CD14-positive monocyte (primary cell): Measurements from ENCODE around the gene ZNF536. TPM values are rescaled to one million over a fixed set of nuclear protein-coding genes. Genes with fewer than 3 reads are reported as not detected.

Experiments
- DNase-seq, 3 donors: peaks; one replicate each; pipeline ENCODE4 v3.0.0-alpha.2; 2011 to 2022
- H2AFZ ChIP-seq: 2 replicates; pipeline ENCODE4 v1.6.0; 2012; ENCODE audit warnings: mild to moderate bottlenecking, low read depth, low read length, inconsistent platforms; ENCODE audit not compliant: insufficient read depth, poor library complexity, severe bottlenecking
- H3K27ac ChIP-seq, 2 donors: 1 replicate in 1 of 2; 2 replicates in 1 of 2; pipeline ENCODE4 v1.5.1; 2012 to 2013; ENCODE audit warnings: low read length in 2 of 2, control low read depth in 1 of 2, inconsistent platforms in 1 of 2, low read depth in 1 of 2, mild to moderate bottlenecking in 1 of 2
- H3K27me3 ChIP-seq, 2 donors: one replicate each; pipeline versions ENCODE4 v1.6.0 to v1.6.1; 2011 to 2013; ENCODE audit warnings: low read length in 2 of 2; ENCODE audit not compliant: control insufficient read depth in 2 of 2, insufficient read depth in 2 of 2
- H3K36me3 ChIP-seq, 2 donors: replicated peaks in 1 of 2; 1 replicate in 1 of 2; 2 replicates in 1 of 2; pipeline versions ENCODE4 v1.5.1 to v1.6.1; 2012 to 2013; ENCODE audit warnings: low read length in 2 of 2, control low read depth in 1 of 2, inconsistent platforms in 1 of 2, mild to moderate bottlenecking in 1 of 2; ENCODE audit not compliant: insufficient read depth in 2 of 2, control insufficient read depth in 1 of 2
- H3K4me1 ChIP-seq, 2 donors: 1 replicate in 1 of 2; 2 replicates in 1 of 2; pipeline versions ENCODE4 v1.5.1 to v1.6.1; 2012 to 2013; ENCODE audit warnings: low read length in 2 of 2, control low read depth in 1 of 2, inconsistent platforms in 1 of 2, mild to moderate bottlenecking in 1 of 2, moderate library complexity in 1 of 2; ENCODE audit not compliant: insufficient read depth in 2 of 2, control insufficient read depth in 1 of 2
- H3K4me2 ChIP-seq: replicated peaks from 2 replicates; pipeline ENCODE3; 2012; ENCODE audit warnings: low read length, moderate library complexity, mild to moderate bottlenecking; ENCODE audit not compliant: poor library complexity, severe bottlenecking; ENCODE audit errors: extremely low read depth
- H3K4me3 ChIP-seq, 3 experiments: fragments of 200-600 bp in 1 of 3; sonication (generic) in 1 of 3; replicated peaks in 1 of 3; 1 replicate in 2 of 3; 2 replicates in 1 of 3; pipeline ENCODE4 v1.5.1; 2011 to 2013; ENCODE audit warnings: low read length in 3 of 3, mild to moderate bottlenecking in 3 of 3, control low read depth in 2 of 3, low read depth in 2 of 3, inconsistent platforms in 1 of 3, moderate library complexity in 1 of 3
- H3K79me2 ChIP-seq: 2 replicates; pipeline ENCODE4 v1.6.0; 2012; ENCODE audit warnings: mild to moderate bottlenecking, control low read depth, inconsistent platforms, low read length, moderate library complexity; ENCODE audit not compliant: insufficient read depth
- H3K9ac ChIP-seq: 2 replicates; pipeline ENCODE4 v1.6.0; 2017; ENCODE audit warnings: low read length, mild to moderate bottlenecking; ENCODE audit not compliant: insufficient read depth, poor library complexity, severe bottlenecking
- H3K9me3 ChIP-seq, 2 donors: replicated peaks in 1 of 2; 1 replicate in 1 of 2; 2 replicates in 1 of 2; pipeline versions ENCODE4 v1.5.1 to v1.6.1; 2012 to 2013; ENCODE audit warnings: low read length in 2 of 2, control low read depth in 1 of 2; ENCODE audit not compliant: control insufficient read depth in 1 of 2, insufficient read depth in 1 of 2
- H4K20me1 ChIP-seq: 2 replicates; pipeline ENCODE4 v1.6.0; 2012; ENCODE audit warnings: mild to moderate bottlenecking, low read length, control low read depth, moderate library complexity; ENCODE audit not compliant: insufficient read depth
- H3K27ac Mint-ChIP-seq, 7 donors: one replicate each; pipeline ENCODE4 v1.8.0; 2020; ENCODE audit warnings: mild to moderate bottlenecking in 7 of 7, mixed read lengths in 7 of 7, moderate library complexity in 6 of 7, inconsistent platforms in 2 of 7
- H3K27me3 Mint-ChIP-seq, 3 donors: one replicate each; pipeline ENCODE4 v1.8.0; 2021 to 2022; ENCODE audit warnings: low read depth in 3 of 3, mild to moderate bottlenecking in 3 of 3, mixed read lengths in 3 of 3, moderate library complexity in 3 of 3, inconsistent platforms in 1 of 3
- H3K36me3 Mint-ChIP-seq, 2 donors: one replicate each; pipeline ENCODE4 v1.8.0; 2020; ENCODE audit warnings: mixed read lengths in 2 of 2, inconsistent platforms in 1 of 2, mild to moderate bottlenecking in 1 of 2
- H3K4me1 Mint-ChIP-seq: one replicate; pipeline ENCODE4 v1.8.0; 2020; ENCODE audit warnings: mild to moderate bottlenecking, mixed read lengths
- H3K4me3 Mint-ChIP-seq, 2 donors: one replicate each; pipeline ENCODE4 v1.8.0; 2020; ENCODE audit warnings: mild to moderate bottlenecking in 2 of 2, mixed read lengths in 2 of 2, moderate library complexity in 1 of 2
- H3K9me3 Mint-ChIP-seq, 7 donors: one replicate each; pipeline ENCODE4 v1.8.0; 2020 to 2022; ENCODE audit warnings: mixed read lengths in 7 of 7, mild to moderate bottlenecking in 6 of 7, moderate library complexity in 6 of 7, inconsistent platforms in 2 of 7
- CTCF ChIP-seq: fragments of 200-600 bp; IDR thresholded peaks from one replicate; pipeline ENCODE4 v1.8.0; 2022; ENCODE audit warnings: antibody characterized with exemption, mild to moderate bottlenecking
- WGBS: methylation state at CpG from one replicate; pipeline ENCODE4 v1.1.5; 2013; ENCODE audit warnings: missing lambda C conversion rate; ENCODE audit not compliant: insufficient coverage; 5-methylcytosine and 5-hydroxymethylcytosine counted together
- intact Hi-C, 2 donors: fragments of 100-400 bp; cut with micrococcal nuclease; formaldehyde crosslinking; loops; one replicate each; pipeline versions ENCODE4 v1.15.0 to v1.15.1; 2023
- polyA plus RNA-seq, 3 donors: library from polyadenylated mRNA; depleted of rRNA in 1 of 3; unstranded in 2 of 3; stranded (reverse) in 1 of 3; fragments of 300-500 nt in 2 of 3; fragments of >200 nt in 1 of 3; fragmentation: Illumina TruSeq in 2 of 3; gene quantifications; 1 replicate in 2 of 3; 2 replicates in 1 of 3; pipeline ENCODE4 v1.2.3, GENCODE V29; 2012 to 2021

The ZNF536 gene
- polyA plus RNA-seq, 3 donors: not detected

DNA sequence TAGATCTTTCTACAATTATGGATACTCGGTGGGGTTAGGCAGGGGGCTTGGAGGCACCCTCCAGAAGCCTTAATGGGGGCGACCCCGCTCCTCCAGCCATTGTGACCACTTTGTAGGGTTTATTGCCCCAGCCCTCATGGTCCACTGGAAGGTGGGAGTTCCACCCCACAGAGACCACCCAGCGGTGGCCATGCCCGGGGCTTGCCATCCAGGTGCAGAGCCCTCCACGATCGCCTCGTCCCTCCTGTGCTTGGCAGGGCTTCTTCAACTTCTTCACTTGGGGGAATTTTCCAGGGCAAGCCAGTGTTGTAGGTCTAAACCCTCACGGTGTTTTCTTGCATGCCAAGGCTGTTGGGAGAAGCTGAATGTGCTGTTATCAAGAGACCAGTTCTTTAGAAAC is 16.1 kb downstream of the ZNF536 start:
- TF ChIP-seq CTCF: no peak
- Histone ChIP-seq H2AFZ (no peak overlapping the region), H3K36me3 (no peaks in the 10 kb centered on the region), H3K4me1 (no peaks in the 10 kb centered on the region), H3K79me2 (no peaks in the 10 kb centered on the region), H3K27ac (no peak overlapping the region), H4K20me1 (no peaks in the 10 kb centered on the region), H3K9ac (no peak overlapping the region), H3K4me3 (no peak overlapping the region), H3K4me2 (no peak overlapping the region), H3K9me3 (no peaks in the 10 kb centered on the region), H3K27me3 (no peaks in the 10 kb centered on the region)
- H3K36me3 Mint-ChIP-seq: no peaks in the 10 kb centered on the region
- no peaks in the 10 kb centered on the region for H3K4me1 Mint-ChIP-seq
- intact Hi-C loops: no loop called here
- no peak overlapping the region for H3K4me3 Mint-ChIP-seq
- DNase-seq: no peak
- H3K27me3 Mint-ChIP-seq: peaks cover 11 to 18% (median 12%) of the 10 kb centered on the region in 3 donors
- WGBS: 78% methylated on average over 3 of the region's 9 CpGs
- peaks cover 0 to 2% (median 0%) of the 10 kb centered on the region in 7 donors for H3K9me3 Mint-ChIP-seq
- H3K27ac Mint-ChIP-seq: no peak overlapping the region

DNA sequence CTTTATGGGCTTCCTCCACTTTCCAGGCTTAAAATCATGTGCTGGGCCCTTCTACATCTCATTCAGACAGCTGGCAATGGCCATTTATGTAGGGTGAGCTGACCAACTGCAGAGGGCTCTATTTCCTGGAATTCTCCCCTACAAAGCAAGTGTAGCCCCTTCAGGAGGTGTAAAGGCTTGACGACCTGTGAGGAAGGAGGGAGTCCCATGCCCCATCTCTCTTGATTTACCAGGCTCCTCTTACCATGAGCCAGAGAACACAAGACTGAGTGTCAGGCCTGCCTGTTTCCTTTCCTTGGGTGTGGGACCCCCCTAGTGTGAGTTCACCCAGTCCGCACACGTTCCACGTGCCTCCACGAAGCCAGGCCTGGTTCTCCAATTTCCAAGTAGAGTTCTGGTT is 16.6 kb downstream of the ZNF536 start:
- H3K4me3 Mint-ChIP-seq: no peak overlapping the region
- H3K9ac ChIP-seq: no peak overlapping the region
- no peak for TF ChIP-seq CTCF
- peaks cover 0 to 2% (median 0%) of the 10 kb centered on the region in 7 donors for H3K9me3 Mint-ChIP-seq
- H3K79me2 ChIP-seq: no peaks in the 10 kb centered on the region
- H3K4me3 ChIP-seq: no peak overlapping the region
- H3K27me3 Mint-ChIP-seq: peaks cover 11 to 19% (median 15%) of the 10 kb centered on the region in 3 donors
- H3K27ac ChIP-seq: no peak overlapping the region
- no peaks in the 10 kb centered on the region for H3K36me3 ChIP-seq
- H3K36me3 Mint-ChIP-seq: no peaks in the 10 kb centered on the region
- WGBS: no CpG with 5 or more reads among the region's 5 CpGs
- H4K20me1 ChIP-seq: no peaks in the 10 kb centered on the region
- DNase-seq: no peak
- no peaks in the 10 kb centered on the region for H3K27me3 ChIP-seq
- H3K4me2 ChIP-seq: no peak overlapping the region
- H3K4me1 ChIP-seq: no peaks in the 10 kb centered on the region
- intact Hi-C loops: no loop called here
- H2AFZ ChIP-seq: no peak overlapping the region
- no peak overlapping the region for H3K27ac Mint-ChIP-seq
- no peaks in the 10 kb centered on the region for H3K9me3 ChIP-seq
- no peaks in the 10 kb centered on the region for H3K4me1 Mint-ChIP-seq
